ENCODE results near the gene CCL14.

CCL14 gene

GRCh38 chr17:35936063-35936462, 50.5 kb downstream of the CCL14 start:
- no peak for DNase-seq

GRCh38 chr17:35934760-35935159, 51.8 kb downstream of the CCL14 start:
- no peak for DNase-seq
